AG04450 (cell line): ENCODE data around the gene SPRED2. TPM values are rescaled to one million over a fixed set of nuclear protein-coding genes. Genes with fewer than 3 reads are reported as not detected.

Experiments used
- CTCF ChIA-PET: fragments of 300-600, 350-600 bp; formaldehyde crosslinking; extraction: SDS; loops from one replicate; lab custom pipeline; 2022; ENCODE audit warnings: antibody characterized with exemption, inconsistent platforms; lab: Charles Lee
- POLR2A ChIA-PET: fragments of 350-600 bp; formaldehyde crosslinking; extraction: SDS; loops from one replicate; lab custom pipeline; 2021; ENCODE audit warnings: antibody characterized with exemption, inconsistent platforms; lab: Yijun Ruan, JAX
- DNase-seq: peaks from one replicate; pipeline ENCODE4 v3.0.0-alpha.2; 2011; ENCODE audit warnings: low read depth, low spot score
- H3K27ac ChIP-seq: one replicate; pipeline ENCODE4 v1.5.1; 2012; ENCODE audit warnings: low read depth, low read length, control low read depth
- H3K27me3 ChIP-seq: one replicate; pipeline ENCODE4 v1.6.0; 2012; ENCODE audit warnings: low read length; ENCODE audit not compliant: control insufficient read depth, insufficient read depth
- H3K4me3 ChIP-seq: 2 replicates; pipeline ENCODE4 v1.5.1; 2011; ENCODE audit warnings: mild to moderate bottlenecking, low read depth, low read length, control low read depth
- H3K9me3 ChIP-seq: 2 replicates; pipeline ENCODE4 v1.5.1; 2012; ENCODE audit warnings: low read length; ENCODE audit not compliant: control insufficient read depth, insufficient read depth
- polyA plus RNA-seq: library from polyadenylated mRNA; depleted of rRNA; stranded (reverse); fragments of >200 nt; gene quantifications from 2 replicates; pipeline ENCODE4 v1.2.3, GENCODE V29; 2011
- TF ChIP-seq, protein P1 (sequence below): IDR thresholded peaks from 2 replicates; pipeline ENCODE4 v1.5.1; 2011; ENCODE audit warnings: low read depth, low read length, control low read depth, inconsistent platforms

SPRED2 gene
- polyA plus RNA-seq, 1 experiment, result 18.6 TPM

GRCh38 chr2:65477590-65477989 lies 45.2 kb upstream of the SPRED2 start:
- Histone ChIP-seq H3K27me3 (no peaks in the 10 kb centered on the region), H3K27ac (no peak overlapping the region), H3K9me3 (peaks cover 17% of the 10 kb centered on the region), H3K4me3 (no peak overlapping the region)
- CTCF ChIA-PET, result no interaction called here
- TF ChIP-seq, protein P1, sequence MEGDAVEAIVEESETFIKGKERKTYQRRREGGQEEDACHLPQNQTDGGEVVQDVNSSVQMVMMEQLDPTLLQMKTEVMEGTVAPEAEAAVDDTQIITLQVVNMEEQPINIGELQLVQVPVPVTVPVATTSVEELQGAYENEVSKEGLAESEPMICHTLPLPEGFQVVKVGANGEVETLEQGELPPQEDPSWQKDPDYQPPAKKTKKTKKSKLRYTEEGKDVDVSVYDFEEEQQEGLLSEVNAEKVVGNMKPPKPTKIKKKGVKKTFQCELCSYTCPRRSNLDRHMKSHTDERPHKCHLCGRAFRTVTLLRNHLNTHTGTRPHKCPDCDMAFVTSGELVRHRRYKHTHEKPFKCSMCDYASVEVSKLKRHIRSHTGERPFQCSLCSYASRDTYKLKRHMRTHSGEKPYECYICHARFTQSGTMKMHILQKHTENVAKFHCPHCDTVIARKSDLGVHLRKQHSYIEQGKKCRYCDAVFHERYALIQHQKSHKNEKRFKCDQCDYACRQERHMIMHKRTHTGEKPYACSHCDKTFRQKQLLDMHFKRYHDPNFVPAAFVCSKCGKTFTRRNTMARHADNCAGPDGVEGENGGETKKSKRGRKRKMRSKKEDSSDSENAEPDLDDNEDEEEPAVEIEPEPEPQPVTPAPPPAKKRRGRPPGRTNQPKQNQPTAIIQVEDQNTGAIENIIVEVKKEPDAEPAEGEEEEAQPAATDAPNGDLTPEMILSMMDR, result no peak
- POLR2A ChIA-PET, result no interaction called here
- DNase-seq, result no peak

GRCh38 chr2:65476778-65477177 lies 44.4 kb upstream of the SPRED2 start:
- Histone ChIP-seq H3K9me3 (peaks cover 17% of the 10 kb centered on the region), H3K27ac (no peak overlapping the region), H3K4me3 (no peak overlapping the region), H3K27me3 (no peaks in the 10 kb centered on the region)
- TF ChIP-seq, protein P1, result no peak
- ChIA-PET POLR2A (no interaction called here), CTCF (no interaction called here)
- no peak for DNase-seq

GRCh38 chr2:65475000-65475399 lies 42.6 kb upstream of the SPRED2 start:
- Histone ChIP-seq H3K9me3 (peaks cover 17% of the 10 kb centered on the region), H3K4me3 (no peak overlapping the region), H3K27ac (no peak overlapping the region), H3K27me3 (no peaks in the 10 kb centered on the region)
- no peak for DNase-seq
- ChIA-PET POLR2A (no interaction called here), CTCF (no interaction called here)
- TF ChIP-seq, protein P1, result no peak

- H3K27ac ChIP-seq, result no peak overlapping the region
- DNase-seq, result no peak
- H3K9me3 ChIP-seq, result peaks cover 17% of the 10 kb centered on the region
- no peaks in the 10 kb centered on the region for H3K27me3 ChIP-seq
- ChIA-PET POLR2A (no interaction called here), CTCF (no interaction called here)
- TF ChIP-seq, protein P1, result no peak
- no peak overlapping the region for H3K4me3 ChIP-seq
These were observed 40.6 kb upstream of the SPRED2 start for GRCh38 chr2:65473045-65473444.

DNA sequence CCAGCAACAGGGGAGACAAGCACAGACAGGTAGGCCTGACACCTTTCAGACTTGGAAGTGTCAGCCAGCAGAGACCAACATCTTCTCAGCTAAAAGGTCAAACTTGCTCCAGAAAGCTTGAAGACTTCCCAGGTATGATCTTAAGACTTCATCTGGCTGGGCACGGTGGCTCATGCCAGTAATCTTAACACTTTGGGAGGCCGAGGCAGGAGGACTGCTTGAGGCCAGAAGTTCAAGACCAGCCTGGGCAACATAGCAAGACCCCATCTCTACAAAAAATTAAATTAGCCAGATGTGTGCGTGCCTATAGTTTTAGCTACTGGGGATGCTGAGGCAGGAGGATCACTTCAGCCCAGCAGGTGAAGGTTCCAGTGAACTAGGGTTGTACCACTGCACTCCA lies 39.0 kb upstream of the SPRED2 start:
- CTCF ChIA-PET, result no interaction called here
- TF ChIP-seq, protein P1, result no peak
- peaks cover 11% of the 10 kb centered on the region for H3K9me3 ChIP-seq
- DNase-seq, result no peak
- H3K27ac ChIP-seq, result no peak overlapping the region
- H3K27me3 ChIP-seq, result no peaks in the 10 kb centered on the region
- no peak overlapping the region for H3K4me3 ChIP-seq
- POLR2A ChIA-PET, result no interaction called here
